ENCODE measurements around the gene CD200R1.

The CD200R1 gene

DNA sequence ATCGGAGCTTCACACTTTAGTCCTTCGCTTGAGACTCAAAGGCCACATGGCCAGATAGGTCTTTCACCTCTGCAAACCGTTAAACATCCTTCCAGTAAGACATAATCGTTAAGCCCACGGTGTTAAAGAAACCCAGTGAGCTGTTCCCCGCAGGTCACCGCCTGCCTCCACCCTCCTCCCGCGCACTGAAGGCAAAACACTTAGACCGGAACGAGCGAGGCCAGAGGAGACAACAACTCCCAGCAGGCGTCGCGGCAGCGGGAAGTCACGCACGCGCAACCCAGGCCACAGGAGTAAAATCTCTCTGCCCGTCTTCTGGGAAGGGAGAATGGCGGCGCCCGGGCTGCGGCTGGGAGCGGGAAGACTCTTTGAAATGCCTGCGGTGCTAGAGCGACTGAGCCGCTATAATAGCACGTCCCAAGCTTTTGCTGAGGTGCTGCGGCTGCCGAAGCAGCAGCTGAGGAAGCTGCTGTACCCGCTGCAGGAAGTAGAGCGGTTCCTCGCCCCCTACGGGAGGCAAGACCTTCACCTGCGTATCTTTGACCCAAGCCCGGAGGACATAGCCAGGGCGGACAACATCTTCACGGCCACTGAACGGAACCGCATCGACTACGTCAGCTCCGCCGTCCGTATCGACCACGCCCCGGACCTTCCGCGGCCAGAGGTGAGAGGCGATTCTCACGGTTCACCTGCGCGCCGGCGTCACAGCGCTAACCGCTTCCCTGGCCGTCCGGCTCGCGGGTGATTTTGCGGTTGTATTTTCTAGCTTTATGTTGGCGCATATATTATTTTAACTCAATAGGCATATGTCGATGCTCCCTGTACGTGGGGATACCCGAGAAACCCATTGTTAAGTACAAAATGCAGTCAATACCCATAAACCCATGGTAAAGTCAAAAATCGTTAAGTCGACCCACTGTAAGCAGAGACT lies 16.0 kb upstream of the CD200R1 start, which contains the start of gene GTPBP8 (continued):
- TF ChIP-seq, protein P1, sequence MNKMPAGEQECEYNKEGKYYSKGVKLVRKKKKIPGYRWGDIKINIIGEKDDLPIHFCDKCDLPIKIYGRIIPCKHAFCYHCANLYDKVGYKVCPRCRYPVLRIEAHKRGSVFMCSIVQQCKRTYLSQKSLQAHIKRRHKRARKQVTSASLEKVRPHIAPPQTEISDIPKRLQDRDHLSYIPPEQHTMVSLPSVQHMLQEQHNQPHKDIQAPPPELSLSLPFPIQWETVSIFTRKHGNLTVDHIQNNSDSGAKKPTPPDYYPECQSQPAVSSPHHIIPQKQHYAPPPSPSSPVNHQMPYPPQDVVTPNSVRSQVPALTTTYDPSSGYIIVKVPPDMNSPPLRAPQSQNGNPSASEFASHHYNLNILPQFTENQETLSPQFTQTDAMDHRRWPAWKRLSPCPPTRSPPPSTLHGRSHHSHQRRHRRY (tag by site-specific recombination; IDR thresholded peaks at IDR 0.05), result no peak
- TF ChIP-seq SCRT2 (tag by site-specific recombination; IDR thresholded peaks at IDR 0.05) (no peak), PATZ1 (tag by site-specific recombination; IDR thresholded peaks at IDR 0.05) (no peak), ZNF37A (tag by site-specific recombination; IDR thresholded peaks at IDR 0.05) (no peak), ZNF140 (tag by site-specific recombination; IDR thresholded peaks at IDR 0.05) (no peak), ZNF10 (tag by site-specific recombination; IDR thresholded peaks at IDR 0.05) (no peak; the same call in 1 of the 2 replicates), ZBTB21 (tag by site-specific recombination; IDR thresholded peaks at IDR 0.05) (peak; percentile 60), HOXC10 (CRISPR knock-in tag; IDR thresholded peaks at IDR 0.05) (no peak), ZNF112 (tag by site-specific recombination; IDR thresholded peaks at IDR 0.05) (no peak), ZBTB49 (tag by site-specific recombination; IDR thresholded peaks at IDR 0.05; ENCODE audit: low read depth) (no peak), INSM2 (tag by site-specific recombination; IDR thresholded peaks at IDR 0.05) (0 out of 2 replicates have a peak, but pooled peaks have one; percentile 25), ZBTB1 (tag by site-specific recombination; IDR thresholded peaks at IDR 0.05) (no peak), ZNF354C (tag by site-specific recombination; IDR thresholded peaks at IDR 0.05; ENCODE audit: borderline replicate concordance, low read depth) (no peak), GLI2 (tag by site-specific recombination; IDR thresholded peaks at IDR 0.05; ENCODE audit: borderline replicate concordance, low read depth) (no peak), HOXD13 (CRISPR knock-in tag; IDR thresholded peaks at IDR 0.05; ENCODE audit: borderline replicate concordance) (no peak), BCL11A (tag by site-specific recombination; IDR thresholded peaks at IDR 0.05; ENCODE audit: low read depth) (no peak), ZNF610 (tag by site-specific recombination; IDR thresholded peaks at IDR 0.05; ENCODE audit: borderline replicate concordance) (no peak), ZNF76 (tag by site-specific recombination; IDR thresholded peaks at IDR 0.05; ENCODE audit: borderline replicate concordance, low read depth) (peak; percentile 92), ZNF214 (tag by site-specific recombination; IDR thresholded peaks at IDR 0.05; ENCODE audit: borderline replicate concordance) (no peak), ZNF549 (tag by site-specific recombination; IDR thresholded peaks at IDR 0.05) (no peak), ZNF202 (tag by site-specific recombination; IDR thresholded peaks at IDR 0.05; ENCODE audit: borderline replicate concordance) (no peak), ZNF133 (tag by site-specific recombination; IDR thresholded peaks at IDR 0.05) (no peak), ZNF324 (tag by site-specific recombination; IDR thresholded peaks at IDR 0.05) (peak; percentile 30; the same call in 1 of the 2 replicates), ZSCAN30 (tag by site-specific recombination; IDR thresholded peaks at IDR 0.05) (peak; percentile 21), SP2 (tag by site-specific recombination; IDR thresholded peaks at IDR 0.05) (peak; percentile 47; the same call in 1 of the 2 replicates), ZNF48 (tag by site-specific recombination; IDR thresholded peaks at IDR 0.05) (no peak), ZNF626 (tag by site-specific recombination; IDR thresholded peaks at IDR 0.05) (no peak), ZNF155 (tag by site-specific recombination; IDR thresholded peaks at IDR 0.05) (no peak), ZNF174 (tag by site-specific recombination; IDR thresholded peaks at IDR 0.05) (no peak), ZNF366 (tag by site-specific recombination; conservative IDR thresholded peaks at IDR 0.05) (0 out of 2 replicates have a peak, but pooled peaks have one; percentile 16), ZNF785 (tag by site-specific recombination; IDR thresholded peaks at IDR 0.05) (no peak)
- TF ChIP-seq, protein P2, sequence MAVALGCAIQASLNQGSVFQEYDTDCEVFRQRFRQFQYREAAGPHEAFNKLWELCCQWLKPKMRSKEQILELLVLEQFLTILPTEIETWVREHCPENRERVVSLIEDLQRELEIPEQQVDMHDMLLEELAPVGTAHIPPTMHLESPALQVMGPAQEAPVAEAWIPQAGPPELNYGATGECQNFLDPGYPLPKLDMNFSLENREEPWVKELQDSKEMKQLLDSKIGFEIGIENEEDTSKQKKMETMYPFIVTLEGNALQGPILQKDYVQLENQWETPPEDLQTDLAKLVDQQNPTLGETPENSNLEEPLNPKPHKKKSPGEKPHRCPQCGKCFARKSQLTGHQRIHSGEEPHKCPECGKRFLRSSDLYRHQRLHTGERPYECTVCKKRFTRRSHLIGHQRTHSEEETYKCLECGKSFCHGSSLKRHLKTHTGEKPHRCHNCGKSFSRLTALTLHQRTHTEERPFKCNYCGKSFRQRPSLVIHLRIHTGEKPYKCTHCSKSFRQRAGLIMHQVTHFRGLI (tag by site-specific recombination; IDR thresholded peaks at IDR 0.05), result no peak
